Ramos (cell line): Measurements from ENCODE around the gene AP2A1.

Experiments
- in situ Hi-C: fragments of 300-500 bp; cut with MboI; formaldehyde crosslinking; loops from one replicate; pipeline ENCODE4 v1.14.3; 2022; ENCODE audit warnings: low sequenced_read_pairs; ENCODE audit not compliant: unreplicated experiment

The AP2A1 gene

GRCh38 chr19:49791776-49792445 lies 25.1 kb downstream of the AP2A1 start:
- in situ Hi-C loops, result no loop called here

- in situ Hi-C loops, result no loop called here
Observed at GRCh38 chr19:49792829-49793560, 26.2 kb downstream of the AP2A1 start.

GRCh38 chr19:49793561-49793840 lies 26.7 kb downstream of the AP2A1 start:
- in situ Hi-C loops, result no loop called here

- in situ Hi-C loops, result no loop called here
Observed at GRCh38 chr19:49795615-49796014, 28.8 kb downstream of the AP2A1 start.

GRCh38 chr19:49798574-49798973 lies 31.8 kb downstream of the AP2A1 start:
- in situ Hi-C loops, result no loop called here

- in situ Hi-C loops, result no loop called here
Observed at GRCh38 chr19:49799271-49799797, 32.5 kb downstream of the AP2A1 start.

GRCh38 chr19:49799798-49800376 lies 33.1 kb downstream of the AP2A1 start:
- in situ Hi-C loops, result no loop called here

GRCh38 chr19:49800771-49801170 lies 34.0 kb downstream of the AP2A1 start:
- in situ Hi-C loops, result no loop called here

- in situ Hi-C loops, result no loop called here
Observed at GRCh38 chr19:49801401-49801888, 34.6 kb downstream of the AP2A1 start.

GRCh38 chr19:49801966-49802661 lies 35.3 kb downstream of the AP2A1 start:
- in situ Hi-C loops, result no loop called here

GRCh38 chr19:49802836-49803528 lies 36.2 kb downstream of the AP2A1 start:
- in situ Hi-C loops, result no loop called here

- in situ Hi-C loops, result no loop called here
Observed at GRCh38 chr19:49803529-49803856, 36.7 kb downstream of the AP2A1 start.

GRCh38 chr19:49805822-49806619 lies 39.2 kb downstream of the AP2A1 start:
- in situ Hi-C loops, result no loop called here

- in situ Hi-C loops, result no loop called here
Observed at GRCh38 chr19:49806620-49806959, 39.8 kb downstream of the AP2A1 start.

- in situ Hi-C loops, result no loop called here
Observed at GRCh38 chr19:49807058-49807903, 40.5 kb downstream of the AP2A1 start.

GRCh38 chr19:49807904-49808675 lies 41.3 kb downstream of the AP2A1 start:
- in situ Hi-C loops, result no loop called here

- in situ Hi-C loops, result no loop called here
Observed at GRCh38 chr19:49808711-49809159, 41.9 kb downstream of the AP2A1 start.
